ENCODE results near the gene SRP68. TPM values are rescaled to one million over a fixed set of nuclear protein-coding genes. Genes with fewer than 3 reads are reported as not detected.
A peak's percentile ranks its signal among the peaks of the same experiment; 100 is the strongest.

SRP68 gene
- total RNA-seq, 1 donor from 2014 or later, result 31.7 TPM

GRCh38 chr17:76009447-76009846 lies 62.9 kb downstream of the SRP68 start:
- peaks cover 12% of the 10 kb centered on the region for H3K4me1 Mint-ChIP-seq
- TF ChIP-seq, protein P1, sequence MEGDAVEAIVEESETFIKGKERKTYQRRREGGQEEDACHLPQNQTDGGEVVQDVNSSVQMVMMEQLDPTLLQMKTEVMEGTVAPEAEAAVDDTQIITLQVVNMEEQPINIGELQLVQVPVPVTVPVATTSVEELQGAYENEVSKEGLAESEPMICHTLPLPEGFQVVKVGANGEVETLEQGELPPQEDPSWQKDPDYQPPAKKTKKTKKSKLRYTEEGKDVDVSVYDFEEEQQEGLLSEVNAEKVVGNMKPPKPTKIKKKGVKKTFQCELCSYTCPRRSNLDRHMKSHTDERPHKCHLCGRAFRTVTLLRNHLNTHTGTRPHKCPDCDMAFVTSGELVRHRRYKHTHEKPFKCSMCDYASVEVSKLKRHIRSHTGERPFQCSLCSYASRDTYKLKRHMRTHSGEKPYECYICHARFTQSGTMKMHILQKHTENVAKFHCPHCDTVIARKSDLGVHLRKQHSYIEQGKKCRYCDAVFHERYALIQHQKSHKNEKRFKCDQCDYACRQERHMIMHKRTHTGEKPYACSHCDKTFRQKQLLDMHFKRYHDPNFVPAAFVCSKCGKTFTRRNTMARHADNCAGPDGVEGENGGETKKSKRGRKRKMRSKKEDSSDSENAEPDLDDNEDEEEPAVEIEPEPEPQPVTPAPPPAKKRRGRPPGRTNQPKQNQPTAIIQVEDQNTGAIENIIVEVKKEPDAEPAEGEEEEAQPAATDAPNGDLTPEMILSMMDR (IDR thresholded peaks at IDR 0.05), result no peak
- TF ChIP-seq EZH2 (IDR thresholded peaks at IDR 0.05), result no peak
- no peak for TF ChIP-seq EZH2phosphoT487 (IDR thresholded peaks at IDR 0.05)
- Histone ChIP-seq H3K9me3 (ENCODE audit: low read depth) (no peaks in the 10 kb centered on the region), H3K4me3 (no peak overlapping the region), H3K4me2 (no peak overlapping the region), H3K27ac (no peak overlapping the region), H3K36me3 (no peaks in the 10 kb centered on the region), H3K79me2 (ENCODE audit: low read depth) (no peaks in the 10 kb centered on the region), H3K27me3 (no peaks in the 10 kb centered on the region), H2AFZ (replicated peaks) (no peak overlapping the region), H3F3A (ENCODE audit: low read depth) (no peaks in the 10 kb centered on the region), H3K4me1 (no peaks in the 10 kb centered on the region), H4K20me1 (ENCODE audit: low read depth) (no peaks in the 10 kb centered on the region), H3K9ac (no peak overlapping the region)
- H3K27ac Mint-ChIP-seq, result no peak overlapping the region
- DNase-seq (ENCODE audit: low spot score), result no peak
- peaks cover 16% of the 10 kb centered on the region for H3K27me3 Mint-ChIP-seq (ENCODE audit: insufficient read depth, low read depth)
- H3K36me3 Mint-ChIP-seq, result no peaks in the 10 kb centered on the region
- H3K4me3 Mint-ChIP-seq, result peak overlapping the region; percentile 13
- H3K9me3 Mint-ChIP-seq, result no peaks in the 10 kb centered on the region

DNA sequence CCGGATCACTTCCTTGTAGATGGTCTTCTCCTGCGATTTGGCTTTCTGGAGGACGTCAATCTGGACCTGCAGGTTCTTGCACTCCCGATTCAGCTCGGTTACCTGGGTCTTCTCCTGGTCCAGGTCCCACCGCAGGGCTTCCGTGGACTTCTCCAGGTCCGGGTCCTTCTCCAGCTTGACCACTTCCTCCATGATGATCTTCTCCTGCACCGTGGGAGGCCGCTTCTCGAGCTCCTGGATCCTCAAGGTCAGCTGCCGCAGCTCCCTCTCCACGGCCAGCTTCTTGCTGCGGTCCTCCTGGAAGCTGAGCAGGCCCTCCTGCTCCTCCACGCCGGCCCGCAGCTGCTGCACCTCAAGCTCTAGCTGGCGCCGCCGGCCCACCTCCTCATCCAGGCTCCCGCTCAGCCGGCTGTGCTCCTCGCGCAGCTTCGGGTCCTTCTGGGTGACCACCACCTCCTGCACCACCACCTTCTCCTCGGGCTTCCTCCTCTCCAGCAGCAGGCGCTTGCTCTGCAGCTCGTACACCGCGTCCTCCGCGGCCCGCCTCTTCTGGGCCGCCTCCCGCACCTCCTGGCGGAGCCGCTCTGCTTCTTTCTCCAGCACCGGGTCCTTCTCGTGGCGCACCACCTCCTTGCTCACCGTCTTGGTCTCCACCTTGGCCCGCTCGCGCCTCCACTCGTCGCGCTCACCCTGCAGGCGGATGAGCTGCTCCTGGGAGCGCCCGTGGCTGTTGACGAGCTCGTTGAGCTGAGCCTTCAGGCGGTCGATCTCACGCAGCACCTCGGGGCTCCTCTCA lies 63.5 kb downstream of the SRP68 start:
- DNase-seq (ENCODE audit: low spot score), result no peak
- TF ChIP-seq EZH2phosphoT487 (IDR thresholded peaks at IDR 0.05) (no peak), EZH2 (IDR thresholded peaks at IDR 0.05) (no peak)
- TF ChIP-seq, protein P1 (IDR thresholded peaks at IDR 0.05), result no peak
- H3K27me3 ChIP-seq, result no peaks in the 10 kb centered on the region
- no peaks in the 10 kb centered on the region for H3K36me3 ChIP-seq
- no peak overlapping the region for H3K27ac ChIP-seq
- Mint-ChIP-seq H3K4me1 (peaks cover 6% of the 10 kb centered on the region), H3K36me3 (no peaks in the 10 kb centered on the region), H3K9me3 (no peaks in the 10 kb centered on the region), H3K27me3 (ENCODE audit: insufficient read depth, low read depth) (peaks cover 14% of the 10 kb centered on the region), H3K27ac (no peak overlapping the region), H3K4me3 (no peak overlapping the region)
- H3K9ac ChIP-seq, result no peak overlapping the region
- H3F3A ChIP-seq (ENCODE audit: low read depth), result no peaks in the 10 kb centered on the region
- H3K79me2 ChIP-seq (ENCODE audit: low read depth), result no peaks in the 10 kb centered on the region
- no peaks in the 10 kb centered on the region for H3K9me3 ChIP-seq (ENCODE audit: low read depth)
- no peak overlapping the region for H2AFZ ChIP-seq (replicated peaks)
- H3K4me3 ChIP-seq, result no peak overlapping the region
- no peaks in the 10 kb centered on the region for H3K4me1 ChIP-seq
- no peak overlapping the region for H3K4me2 ChIP-seq
- H4K20me1 ChIP-seq (ENCODE audit: low read depth), result no peaks in the 10 kb centered on the region

DNA sequence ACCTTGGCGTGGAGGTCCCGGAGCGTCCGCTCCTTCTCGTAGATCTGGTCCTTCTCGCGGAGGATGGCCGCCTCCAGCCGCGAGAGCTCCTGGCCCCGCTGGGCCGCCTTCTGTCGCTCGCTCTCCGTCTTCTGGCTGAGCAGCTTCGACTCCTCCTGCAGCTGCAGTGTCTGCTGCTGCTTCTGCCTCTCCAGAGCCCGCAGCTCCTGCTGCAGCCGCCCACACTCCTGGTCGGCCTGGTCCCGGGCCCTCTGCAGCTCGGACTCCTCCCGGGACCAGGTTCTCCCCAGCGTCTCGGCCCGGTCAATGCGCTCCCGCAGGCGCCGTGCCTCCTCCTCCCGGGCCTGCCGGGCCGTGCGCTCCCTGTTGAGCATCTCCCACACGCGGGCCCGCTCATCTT lies 64.1 kb downstream of the SRP68 start:
- no peak overlapping the region for H3K9ac ChIP-seq
- H3K36me3 Mint-ChIP-seq, result no peaks in the 10 kb centered on the region
- no peak overlapping the region for H3K27ac ChIP-seq
- no peak overlapping the region for H3K4me3 ChIP-seq
- H3K4me1 Mint-ChIP-seq, result peaks cover under 1% of the 10 kb centered on the region
- H2AFZ ChIP-seq (replicated peaks), result no peak overlapping the region
- peaks cover 13% of the 10 kb centered on the region for H3K27me3 Mint-ChIP-seq (ENCODE audit: insufficient read depth, low read depth)
- no peaks in the 10 kb centered on the region for H3K9me3 Mint-ChIP-seq
- no peak overlapping the region for H3K4me3 Mint-ChIP-seq
- no peak overlapping the region for H3K4me2 ChIP-seq
- no peaks in the 10 kb centered on the region for H4K20me1 ChIP-seq (ENCODE audit: low read depth)
- DNase-seq (ENCODE audit: low spot score), result no peak
- TF ChIP-seq EZH2 (IDR thresholded peaks at IDR 0.05) (no peak), EZH2phosphoT487 (IDR thresholded peaks at IDR 0.05) (no peak)
- TF ChIP-seq, protein P1 (IDR thresholded peaks at IDR 0.05), result no peak
- no peaks in the 10 kb centered on the region for H3K36me3 ChIP-seq
- H3K27ac Mint-ChIP-seq, result no peak overlapping the region
- no peaks in the 10 kb centered on the region for H3K4me1 ChIP-seq
- no peaks in the 10 kb centered on the region for H3K9me3 ChIP-seq (ENCODE audit: low read depth)
- H3F3A ChIP-seq (ENCODE audit: low read depth), result no peaks in the 10 kb centered on the region
- H3K79me2 ChIP-seq (ENCODE audit: low read depth), result no peaks in the 10 kb centered on the region
- no peaks in the 10 kb centered on the region for H3K27me3 ChIP-seq

Data from neural progenitor cell (in vitro differentiated cells).